Left kidney (tissue), 2 donors: ENCODE measurements around the gene PPP1R16B. TPM values are rescaled to one million over a fixed set of nuclear protein-coding genes. Genes with fewer than 3 reads are reported as not detected.

Experiments used
- DNase-seq: peaks from one replicate; pipeline ENCODE4 v3.0.0-alpha.2; 2013
- polyA plus RNA-seq: library from polyadenylated mRNA; unstranded; fragments of 120-200 nt; gene quantifications from one replicate; pipeline ENCODE4 v1.2.1, GENCODE V29; 2013; ENCODE audit not compliant: insufficient read length

The PPP1R16B gene
- polyA plus RNA-seq, 1 donor = 6.9 TPM

GRCh38 chr20:38895098-38895949, 89.8 kb downstream of the PPP1R16B start:
- no peak for DNase-seq

- DNase-seq = no peak
Observed at GRCh38 chr20:38896009-38896594, 90.6 kb downstream of the PPP1R16B start.

GRCh38 chr20:38897267-38897666, 91.8 kb downstream of the PPP1R16B start:
- DNase-seq = no peak

- no peak for DNase-seq
Observed at GRCh38 chr20:38900606-38901005, 95.1 kb downstream of the PPP1R16B start.

GRCh38 chr20:38902601-38903000, 97.1 kb downstream of the PPP1R16B start:
- DNase-seq = no peak

GRCh38 chr20:38903335-38903734, 97.8 kb downstream of the PPP1R16B start:
- DNase-seq = no peak

- DNase-seq = no peak
Observed at GRCh38 chr20:38905375-38905774, 99.9 kb downstream of the PPP1R16B start.

GRCh38 chr20:38907918-38908677, 102.6 kb downstream of the PPP1R16B start:
- no peak for DNase-seq

- no peak for DNase-seq
Observed at GRCh38 chr20:38915355-38915754, 109.9 kb downstream of the PPP1R16B start.

GRCh38 chr20:38917657-38918056, 112.2 kb downstream of the PPP1R16B start:
- DNase-seq = no peak

GRCh38 chr20:38918172-38918571, 112.7 kb downstream of the PPP1R16B start:
- no peak for DNase-seq

GRCh38 chr20:38919683-38920082, 114.2 kb downstream of the PPP1R16B start:
- no peak for DNase-seq

GRCh38 chr20:38920411-38920810, 114.9 kb downstream of the PPP1R16B start:
- DNase-seq = no peak

- no peak for DNase-seq
Observed at GRCh38 chr20:38920851-38921250, 115.4 kb downstream of the PPP1R16B start.

- no peak for DNase-seq
Observed at GRCh38 chr20:38924718-38925117, 119.2 kb downstream of the PPP1R16B start.

GRCh38 chr20:38926142-38926933, 120.8 kb downstream of the PPP1R16B start, which contains the start of gene FAM83D:
Gene FAM83D, plus strand, starts transcription at chr20:38926417. Its CDS starts 26 bp downstream, at chr20:38926443.
- peak; percentile 98 for DNase-seq

- peak; percentile 4 for DNase-seq
Observed at GRCh38 chr20:38926934-38927616, 121.6 kb downstream of the PPP1R16B start.

- no peak for DNase-seq
Observed at GRCh38 chr20:38927902-38928578, 122.5 kb downstream of the PPP1R16B start.

GRCh38 chr20:38930242-38930569, 124.7 kb downstream of the PPP1R16B start:
- DNase-seq = no peak

GRCh38 chr20:38931984-38932383, 126.5 kb downstream of the PPP1R16B start:
- DNase-seq = no peak
